HG03378 (cell line): ENCODE data around the gene GPR17.

Experiments
- ATAC-seq: cut with Tn5 transposase; IDR thresholded peaks from one replicate; pipeline ENCODE4 v1.9.1; 2021; ENCODE audit warnings: mild to moderate bottlenecking, moderate library complexity; ENCODE audit not compliant: unreplicated experiment

GPR17 gene

GRCh38 chr2:127629637-127630036 lies 16.3 kb upstream of the GPR17 start:
- no peak for ATAC-seq

GRCh38 chr2:127630096-127630863 lies 15.7 kb upstream of the GPR17 start:
- ATAC-seq = no peak

GRCh38 chr2:127630864-127631540 lies 15.0 kb upstream of the GPR17 start:
- no peak for ATAC-seq

- ATAC-seq = no peak
Measured at GRCh38 chr2:127631541-127631996, 14.4 kb upstream of the GPR17 start.

GRCh38 chr2:127631997-127632581 lies 13.9 kb upstream of the GPR17 start:
- no peak for ATAC-seq

- ATAC-seq = no peak
Measured at GRCh38 chr2:127632592-127633489, 13.1 kb upstream of the GPR17 start.

GRCh38 chr2:127633556-127634065 lies 12.3 kb upstream of the GPR17 start:
- no peak for ATAC-seq

GRCh38 chr2:127634066-127634617 lies 11.8 kb upstream of the GPR17 start:
- no peak for ATAC-seq

GRCh38 chr2:127634626-127635379 lies 11.2 kb upstream of the GPR17 start:
- ATAC-seq = no peak

- no peak for ATAC-seq
Measured at GRCh38 chr2:127635380-127636237, 10.3 kb upstream of the GPR17 start.

- no peak for ATAC-seq
Measured at GRCh38 chr2:127636248-127637235, 9.4 kb upstream of the GPR17 start.

- no peak for ATAC-seq
Measured at GRCh38 chr2:127637236-127637630, 8.7 kb upstream of the GPR17 start.

GRCh38 chr2:127637725-127638252 lies 8.2 kb upstream of the GPR17 start:
- no peak for ATAC-seq

GRCh38 chr2:127638361-127639110 lies 7.4 kb upstream of the GPR17 start:
- ATAC-seq = no peak

- ATAC-seq = no peak
Measured at GRCh38 chr2:127639111-127639474, 6.9 kb upstream of the GPR17 start.
